PC-3 (cell line): ENCODE measurements around the gene FOXO1. TPM values are rescaled to one million over a fixed set of nuclear protein-coding genes. Genes with fewer than 3 reads are reported as not detected.

Source experiments
- ATAC-seq: fragments of 200-7000 bp; cut with Tn5 transposase; 2 replicates; pipeline ENCODE4 v1.9.1; 2020; ENCODE audit warnings: mild to moderate bottlenecking, moderate library complexity
- BruUV-seq: library from RNA; stranded (reverse); fragments of 400-500 nt; replicated peaks from 2 replicates; lab custom pipeline; 2021; lab: Mats Ljungman, UMichigan
- CTCF ChIA-PET: fragments of 300-600 bp; sonication (Branson Sonifier 250); formaldehyde crosslinking; loops from one replicate; lab custom pipeline; 2022; ENCODE audit warnings: antibody characterized with exemption; lab: Charles Lee
- POLR2A ChIA-PET: fragments of 300-600 bp; sonication (Branson Sonifier 250); formaldehyde crosslinking; loops from one replicate; lab custom pipeline; 2022; ENCODE audit warnings: antibody characterized with exemption; ENCODE audit not compliant: unreplicated experiment; lab: Charles Lee
- DNase-seq: peaks from one replicate; pipeline ENCODE4 v3.0.0-alpha.2; 2015
- H2AFZ ChIP-seq: fragments of 300-600 bp; sonication (generic); 2 replicates; pipeline ENCODE4 v1.6.0; 2016; ENCODE audit warnings: antibody characterized with exemption, low read length
- H3F3A ChIP-seq: fragments of 300-600 bp; sonication (generic); one replicate; pipeline ENCODE4 v1.6.0; 2017; ENCODE audit warnings: antibody characterized with exemption, low read length, control low read depth, mild to moderate bottlenecking; ENCODE audit not compliant: unreplicated experiment
- H3K27ac ChIP-seq: fragments of 300-600 bp; sonication (generic); 2 replicates; pipeline ENCODE4 v1.5.1; 2016; ENCODE audit warnings: mild to moderate bottlenecking, low read length
- H3K27me3 ChIP-seq: fragments of 300-600 bp; sonication (generic); 2 replicates; pipeline ENCODE4 v1.6.1; 2016; ENCODE audit warnings: low read length, mixed read lengths
- H3K36me3 ChIP-seq: fragments of 300-600 bp; sonication (generic); 2 replicates; pipeline ENCODE4 v1.6.1; 2016; ENCODE audit warnings: low read depth, mixed run types, low read length, mixed read lengths
- H3K4me1 ChIP-seq: fragments of 300-600 bp; sonication (generic); 2 replicates; pipeline ENCODE4 v1.5.1; 2016; ENCODE audit warnings: low read length; ENCODE audit not compliant: insufficient read depth
- H3K4me2 ChIP-seq: fragments of 300-600 bp; sonication (generic); 2 replicates; pipeline ENCODE4 v1.6.0; 2016; ENCODE audit warnings: low read length
- H3K4me3 ChIP-seq: fragments of 300-600 bp; sonication (generic); 2 replicates; pipeline ENCODE4 v1.5.1; 2016; ENCODE audit warnings: mild to moderate bottlenecking, low read length, mixed read lengths
- H3K79me2 ChIP-seq: fragments of 300-600 bp; sonication (generic); 2 replicates; pipeline ENCODE4 v1.6.1; 2017; ENCODE audit warnings: low read length, mixed read lengths
- H3K9ac ChIP-seq: fragments of 300-600 bp; sonication (generic); 2 replicates; pipeline ENCODE4 v1.6.0; 2016; ENCODE audit warnings: mild to moderate bottlenecking, low read length
- H3K9me2 ChIP-seq: fragments of 300-600 bp; sonication (generic); replicated peaks from 2 replicates; pipeline ENCODE4 v1.6.1; 2016; ENCODE audit warnings: mixed run types, low read length, mixed read lengths
- H3K9me3 ChIP-seq: fragments of 300-600 bp; sonication (generic); 2 replicates; pipeline ENCODE4 v1.6.1; 2016; ENCODE audit warnings: low read length, mixed read lengths
- H4K20me1 ChIP-seq: fragments of 300-600 bp; sonication (generic); 2 replicates; pipeline ENCODE4 v1.6.1; 2016; ENCODE audit warnings: low read length, mixed read lengths
- EZH2 ChIP-seq: fragments of 300-600 bp; sonication (generic); IDR thresholded peaks from one replicate; pipeline ENCODE4 v1.6.1; 2017; ENCODE audit warnings: antibody characterized with exemption, mild to moderate bottlenecking, low read length; ENCODE audit not compliant: unreplicated experiment
- EZH2phosphoT487 ChIP-seq: fragments of 300-600 bp; sonication (generic); IDR thresholded peaks from 2 replicates; pipeline ENCODE4 v1.6.1; 2018; ENCODE audit warnings: mild to moderate bottlenecking, antibody characterized with exemption, low read length, borderline replicate concordance
- intact Hi-C: fragments of 100-400 bp; cut with micrococcal nuclease; formaldehyde crosslinking; loops from 2 replicates; pipeline ENCODE4 v1.9.0; 2023
- total RNA-seq: library from RNA; depleted of rRNA; stranded (reverse); fragments of >200 nt; gene quantifications from 2 replicates; pipeline ENCODE4 v1.2.3, GENCODE V29; 2014
- TF ChIP-seq, protein P1 (sequence below): fragments of 300-600 bp; sonication (generic); conservative IDR thresholded peaks from 2 replicates; pipeline ENCODE4 v1.5.1; 2017; ENCODE audit warnings: antibody characterized with exemption, low read depth, mild to moderate bottlenecking, low read length

The FOXO1 gene
- total RNA-seq, 1 experiment from 2014 or later: 2.7 TPM

DNA sequence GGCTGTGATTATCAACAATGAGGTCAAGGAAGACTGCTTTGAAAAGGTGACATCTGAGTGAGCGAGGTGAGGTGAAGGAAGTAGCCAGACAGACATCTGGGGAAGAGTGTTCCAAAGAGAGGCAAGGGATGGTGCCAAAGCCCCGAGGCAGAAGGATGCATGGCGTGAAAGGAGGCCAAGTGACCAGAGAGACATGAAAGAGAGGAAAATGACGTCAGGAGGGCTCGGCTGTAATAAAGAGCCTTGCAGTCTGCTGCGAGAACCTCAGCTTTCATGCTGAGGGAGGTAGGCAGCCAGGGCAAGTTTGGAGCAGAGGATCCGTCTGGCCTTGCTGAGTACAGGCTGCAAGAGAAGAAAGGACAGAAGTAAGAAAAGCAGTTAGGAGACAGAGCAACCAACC is 50.8 kb downstream of the FOXO1 start:
- BruUV-seq: no TSS peak
- DNase-seq (no peak), ATAC-seq (no peak)
- H3K36me3 ChIP-seq: no peaks in the 10 kb centered on the region
- H3K4me3 ChIP-seq: no peak overlapping the region
- no peaks in the 10 kb centered on the region for H4K20me1 ChIP-seq
- intact Hi-C loops: no loop called here
- H3K79me2 ChIP-seq: peaks cover 5% of the 10 kb centered on the region; the same call in 1 of the 2 replicates
- no peaks in the 10 kb centered on the region for H3F3A ChIP-seq
- no peaks in the 10 kb centered on the region for H3K27me3 ChIP-seq
- H3K9me2 ChIP-seq: no peaks in the 10 kb centered on the region
- CTCF ChIA-PET: no interaction called here
- H3K9ac ChIP-seq: no peak overlapping the region
- TF ChIP-seq, protein P1, sequence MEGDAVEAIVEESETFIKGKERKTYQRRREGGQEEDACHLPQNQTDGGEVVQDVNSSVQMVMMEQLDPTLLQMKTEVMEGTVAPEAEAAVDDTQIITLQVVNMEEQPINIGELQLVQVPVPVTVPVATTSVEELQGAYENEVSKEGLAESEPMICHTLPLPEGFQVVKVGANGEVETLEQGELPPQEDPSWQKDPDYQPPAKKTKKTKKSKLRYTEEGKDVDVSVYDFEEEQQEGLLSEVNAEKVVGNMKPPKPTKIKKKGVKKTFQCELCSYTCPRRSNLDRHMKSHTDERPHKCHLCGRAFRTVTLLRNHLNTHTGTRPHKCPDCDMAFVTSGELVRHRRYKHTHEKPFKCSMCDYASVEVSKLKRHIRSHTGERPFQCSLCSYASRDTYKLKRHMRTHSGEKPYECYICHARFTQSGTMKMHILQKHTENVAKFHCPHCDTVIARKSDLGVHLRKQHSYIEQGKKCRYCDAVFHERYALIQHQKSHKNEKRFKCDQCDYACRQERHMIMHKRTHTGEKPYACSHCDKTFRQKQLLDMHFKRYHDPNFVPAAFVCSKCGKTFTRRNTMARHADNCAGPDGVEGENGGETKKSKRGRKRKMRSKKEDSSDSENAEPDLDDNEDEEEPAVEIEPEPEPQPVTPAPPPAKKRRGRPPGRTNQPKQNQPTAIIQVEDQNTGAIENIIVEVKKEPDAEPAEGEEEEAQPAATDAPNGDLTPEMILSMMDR: no peak
- TF ChIP-seq EZH2: no peak
- TF ChIP-seq EZH2phosphoT487: no peak
- H3K27ac ChIP-seq: no peak overlapping the region
- POLR2A ChIA-PET: no interaction called here
- H3K9me3 ChIP-seq: no peaks in the 10 kb centered on the region
- H3K4me2 ChIP-seq: no peak overlapping the region
- no peak overlapping the region for H2AFZ ChIP-seq
- peaks cover 11% of the 10 kb centered on the region for H3K4me1 ChIP-seq

DNA sequence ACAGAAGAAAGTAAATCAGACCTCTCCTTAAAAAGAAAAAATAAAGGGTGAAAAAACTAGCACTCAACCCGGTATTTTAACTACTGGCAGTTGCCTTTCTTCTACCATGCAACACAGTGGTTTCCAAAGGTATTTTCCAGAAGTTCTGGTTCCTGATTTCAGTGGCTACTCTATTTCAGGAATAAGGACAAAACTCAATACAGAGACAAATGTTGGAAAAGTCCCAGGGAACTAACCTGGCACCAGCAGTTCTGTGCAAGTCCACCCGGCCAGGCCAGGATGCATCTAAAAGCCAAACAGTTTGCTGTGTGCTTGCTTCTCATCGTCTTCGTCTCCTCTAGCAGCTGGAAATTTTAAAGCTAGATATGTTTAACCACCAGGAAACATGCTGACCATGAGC is 52.5 kb downstream of the FOXO1 start:
- Histone ChIP-seq H4K20me1 (no peaks in the 10 kb centered on the region), H3K4me1 (peaks cover 22% of the 10 kb centered on the region), H3K9ac (no peak overlapping the region), H3K27ac (no peak overlapping the region), H3K27me3 (no peaks in the 10 kb centered on the region), H3K9me2 (no peaks in the 10 kb centered on the region), H3K36me3 (no peaks in the 10 kb centered on the region), H3F3A (peaks cover 4% of the 10 kb centered on the region), H3K4me2 (no peak overlapping the region), H3K4me3 (no peak overlapping the region), H3K79me2 (peaks cover 15% of the 10 kb centered on the region), H3K9me3 (no peaks in the 10 kb centered on the region), H2AFZ (no peak overlapping the region)
- ChIA-PET CTCF (no interaction called here), POLR2A (interaction anchor here (0.7 kb wide), 1 partner anchor 798 kb away, joined by 5 read pairs; no protein-coding TSS in a partner anchor)
- no peak for DNase-seq
- no peak for ATAC-seq
- TF ChIP-seq EZH2 (no peak), EZH2phosphoT487 (no peak)
- TF ChIP-seq, protein P1: no peak
- no TSS peak for BruUV-seq
- intact Hi-C loops: no loop called here

DNA sequence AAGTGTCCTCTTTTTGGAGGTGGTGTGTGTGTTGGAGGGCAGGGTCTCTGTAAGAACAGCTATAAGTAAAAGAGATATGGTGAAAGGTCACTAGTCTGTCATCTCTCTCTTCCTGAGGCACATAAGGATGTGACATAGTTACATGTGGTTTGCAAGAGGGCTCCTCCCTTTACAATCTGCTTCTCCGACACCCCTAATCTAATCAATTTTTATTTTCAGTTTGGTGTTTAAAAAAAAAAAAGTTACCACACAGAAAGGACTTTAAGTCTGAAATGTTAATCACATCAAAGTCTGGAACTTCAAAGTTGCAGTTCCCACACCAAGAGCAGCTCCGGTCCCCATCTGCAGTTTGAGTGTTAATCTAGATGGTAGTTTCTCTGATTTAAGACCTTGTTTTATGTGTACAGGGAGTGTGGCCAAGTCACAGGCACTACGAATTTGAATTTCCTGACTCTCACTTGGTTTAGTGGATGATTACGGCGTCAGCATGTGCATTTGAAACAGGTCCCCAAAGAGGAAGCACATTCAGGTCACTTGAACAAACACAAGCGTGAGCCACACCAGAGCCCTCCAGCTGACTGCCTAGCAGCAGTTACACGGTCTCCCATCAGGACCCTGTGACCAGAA is 53.1 kb downstream of the FOXO1 start:
- Histone ChIP-seq H3K27me3 (no peaks in the 10 kb centered on the region), H3K9ac (no peak overlapping the region), H3F3A (peaks cover 4% of the 10 kb centered on the region), H3K27ac (no peak overlapping the region), H3K4me3 (no peak overlapping the region), H3K79me2 (peaks cover 19% of the 10 kb centered on the region), H3K36me3 (no peaks in the 10 kb centered on the region), H2AFZ (no peak overlapping the region), H3K4me2 (no peak overlapping the region), H4K20me1 (no peaks in the 10 kb centered on the region), H3K9me2 (no peaks in the 10 kb centered on the region), H3K4me1 (peaks cover 22% of the 10 kb centered on the region), H3K9me3 (no peaks in the 10 kb centered on the region)
- no TSS peak for BruUV-seq
- ChIA-PET CTCF (no interaction called here), POLR2A (interaction anchor here (0.7 kb wide), 1 partner anchor 798 kb away, joined by 5 read pairs; no protein-coding TSS in a partner anchor)
- intact Hi-C loops: no loop called here
- DNase-seq: no peak
- no peak for TF ChIP-seq EZH2
- TF ChIP-seq, protein P1: no peak
- no peak for TF ChIP-seq EZH2phosphoT487
- no peak for ATAC-seq
